Left kidney (tissue), 2 donors: Measurements from ENCODE around the gene PAK6. TPM values are rescaled to one million over a fixed set of nuclear protein-coding genes. Genes with fewer than 3 reads are reported as not detected.

ENCODE experiments used
- DNase-seq: peaks from one replicate; pipeline ENCODE4 v3.0.0-alpha.2; 2013
- polyA plus RNA-seq: library from polyadenylated mRNA; unstranded; fragments of 120-200 nt; gene quantifications from one replicate; pipeline ENCODE4 v1.2.1, GENCODE V29; 2013; ENCODE audit not compliant: insufficient read length

The PAK6 gene
- polyA plus RNA-seq, 1 donor: 6.5 TPM

DNA sequence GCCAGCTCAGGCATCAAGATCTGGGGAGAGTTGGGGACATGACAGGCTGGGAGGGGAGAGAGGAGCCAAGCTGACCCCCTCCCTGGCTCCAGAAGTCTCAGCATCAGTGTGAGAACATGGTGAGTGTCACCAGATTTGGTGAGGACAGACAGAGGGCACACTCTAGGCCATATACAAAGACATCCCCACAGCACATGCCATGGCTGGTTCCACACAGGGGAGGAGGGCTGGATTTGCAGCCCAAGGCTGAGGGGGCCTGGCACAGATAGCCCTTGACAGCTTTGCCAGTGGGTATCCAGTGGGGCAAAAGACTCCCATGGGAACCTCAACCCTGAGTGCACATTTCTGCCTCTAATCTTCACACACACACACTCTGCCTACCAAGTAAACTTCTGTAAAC is 54.1 kb downstream of the PAK6 start:
- no peak for DNase-seq

DNA sequence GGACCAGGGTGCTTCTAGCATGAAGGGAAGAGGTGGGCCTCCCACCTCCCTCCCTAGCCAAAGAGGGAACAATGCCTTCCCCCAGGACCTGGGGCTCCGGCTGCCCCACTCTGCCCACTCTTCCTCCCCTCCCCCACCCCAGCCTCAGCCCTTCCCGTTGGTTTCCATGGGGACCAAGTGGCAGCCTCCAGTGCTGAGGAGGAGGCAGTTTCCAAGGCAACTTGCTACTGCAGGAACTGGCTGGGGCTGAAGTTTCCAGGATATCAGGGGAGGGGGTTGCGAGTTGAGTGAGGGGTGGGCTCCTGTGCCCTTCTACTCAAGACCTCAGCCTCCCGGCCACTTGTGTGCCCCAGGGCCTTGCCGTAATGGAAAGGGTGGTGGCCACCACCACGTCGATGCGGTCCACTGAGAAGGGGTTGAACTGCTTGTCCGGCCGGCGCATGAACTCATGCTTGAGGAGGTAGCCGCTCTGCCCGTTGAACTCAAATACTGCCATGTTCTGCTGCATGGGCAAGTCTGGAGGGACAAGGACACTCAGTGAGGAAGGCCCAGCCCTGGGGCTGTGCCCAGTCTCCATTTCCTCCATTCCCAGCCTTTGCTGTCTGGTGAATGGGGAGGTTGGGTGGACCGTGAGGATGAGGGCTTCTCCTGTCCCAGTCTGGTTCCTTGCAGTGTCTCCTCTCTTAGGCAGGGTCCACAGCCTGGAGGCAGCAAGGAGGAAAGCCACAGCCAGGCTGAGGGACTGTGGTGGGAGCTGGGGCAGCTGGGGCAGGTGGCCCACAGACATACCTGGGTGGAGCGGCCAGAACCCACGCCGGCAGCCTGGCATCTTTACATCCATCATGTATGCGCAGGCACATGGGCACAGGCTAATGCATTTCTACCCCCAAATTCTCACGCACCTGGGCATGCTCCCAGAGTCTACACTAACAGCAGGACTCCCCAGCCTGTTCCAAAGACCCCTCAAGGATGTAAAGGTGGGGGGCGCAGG is 55.3 kb downstream of the PAK6 start:
- DNase-seq: no peak

GRCh38 chr15:40295297-40295696 is 56.4 kb downstream of the PAK6 start:
- DNase-seq: no peak

DNA sequence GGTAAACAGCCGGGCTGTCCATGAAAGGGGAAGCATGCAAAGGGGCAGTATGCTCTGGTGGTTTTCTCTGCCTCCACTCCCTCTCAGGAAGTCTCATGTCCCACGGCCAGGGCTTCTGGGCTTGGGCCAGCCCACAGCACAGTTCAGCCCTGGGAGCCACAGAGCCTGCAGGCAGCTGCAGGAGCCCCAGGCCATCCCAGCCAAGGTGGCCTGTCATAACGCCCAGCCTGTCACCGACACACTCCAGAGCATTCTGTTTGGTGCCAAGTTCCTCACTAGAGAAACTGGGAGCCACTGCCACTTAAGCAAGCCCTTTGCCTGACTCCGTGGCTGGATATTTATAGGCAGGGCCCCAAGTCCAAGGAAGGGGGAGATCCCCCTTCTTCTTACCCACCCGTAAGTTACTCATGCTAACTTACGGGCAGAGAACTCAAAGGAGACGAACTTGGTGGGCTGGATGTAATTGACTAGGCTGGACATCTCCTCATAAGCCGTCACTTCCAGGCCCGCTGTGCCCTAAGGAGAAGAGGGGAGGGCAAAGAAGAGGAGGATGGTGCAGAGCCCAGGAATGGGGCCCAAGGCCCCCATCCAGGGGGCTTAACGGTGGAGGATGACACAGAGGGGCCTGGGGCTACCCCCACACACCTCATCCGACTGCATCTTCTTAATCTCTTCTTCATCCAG is 57.2 kb downstream of the PAK6 start:
- no peak for DNase-seq

GRCh38 chr15:40296561-40297230 is 57.8 kb downstream of the PAK6 start:
- no peak for DNase-seq

DNA sequence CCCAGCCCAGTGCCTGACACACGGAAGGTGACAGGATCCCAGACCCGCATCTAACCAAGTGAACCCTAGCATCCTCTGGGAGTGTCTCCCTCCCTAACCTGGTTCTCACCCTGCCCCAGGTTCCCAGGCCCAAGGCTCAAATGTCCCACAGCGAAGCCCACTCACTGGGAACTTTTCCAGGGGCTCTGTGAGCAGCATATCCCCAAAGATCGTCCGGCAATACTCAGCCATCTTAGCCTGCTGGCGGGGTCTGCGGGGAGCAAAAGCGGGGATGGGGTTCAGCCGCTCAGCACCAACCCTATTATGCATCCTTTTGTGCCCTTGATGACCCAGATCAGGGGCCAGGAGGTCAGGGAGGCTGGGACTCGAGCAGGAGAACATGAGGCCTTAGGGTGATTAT is 58.5 kb downstream of the PAK6 start:
- DNase-seq: no peak

DNA sequence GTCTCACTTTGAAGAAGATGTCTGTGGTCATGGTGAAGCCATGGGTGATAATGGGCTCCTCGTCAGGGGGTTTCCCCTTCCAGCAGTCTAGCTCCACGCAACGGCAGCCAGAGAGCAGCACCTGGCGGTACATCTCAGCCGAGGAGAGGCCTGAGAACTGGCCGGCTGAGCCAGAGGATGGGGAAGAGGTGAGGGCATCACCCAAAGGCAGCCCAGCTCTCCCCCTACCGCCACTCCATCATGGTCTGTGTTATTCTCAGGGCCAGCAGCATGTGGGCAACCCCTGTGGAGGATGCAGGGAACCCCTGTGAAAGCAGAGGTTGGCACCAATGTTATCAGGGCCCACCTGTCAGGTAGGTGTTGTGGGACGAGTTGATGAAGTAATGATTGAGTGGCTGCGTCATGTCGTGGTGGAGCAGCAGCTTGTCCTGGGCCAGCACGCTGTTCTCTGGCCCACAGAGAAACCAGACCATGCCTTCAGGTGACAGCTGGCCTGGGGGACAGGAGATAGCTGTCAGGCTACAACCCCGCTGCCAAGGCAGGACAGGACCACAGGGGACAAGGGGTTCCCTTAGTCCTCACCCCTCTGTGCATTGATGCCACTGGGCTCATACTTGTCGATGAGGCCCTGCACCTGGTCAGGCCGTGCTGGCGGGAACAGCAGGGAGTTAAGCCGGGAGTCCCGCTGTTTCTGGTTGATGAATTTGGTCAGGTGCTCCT is 59.5 kb downstream of the PAK6 start:
- no peak for DNase-seq

- no peak for DNase-seq
These were observed 61.5 kb downstream of the PAK6 start for GRCh38 chr15:40300367-40300766.

GRCh38 chr15:40300771-40301170 is 61.9 kb downstream of the PAK6 start:
- no peak for DNase-seq

GRCh38 chr15:40301467-40302179 is 62.8 kb downstream of the PAK6 start:
- DNase-seq: no peak

DNA sequence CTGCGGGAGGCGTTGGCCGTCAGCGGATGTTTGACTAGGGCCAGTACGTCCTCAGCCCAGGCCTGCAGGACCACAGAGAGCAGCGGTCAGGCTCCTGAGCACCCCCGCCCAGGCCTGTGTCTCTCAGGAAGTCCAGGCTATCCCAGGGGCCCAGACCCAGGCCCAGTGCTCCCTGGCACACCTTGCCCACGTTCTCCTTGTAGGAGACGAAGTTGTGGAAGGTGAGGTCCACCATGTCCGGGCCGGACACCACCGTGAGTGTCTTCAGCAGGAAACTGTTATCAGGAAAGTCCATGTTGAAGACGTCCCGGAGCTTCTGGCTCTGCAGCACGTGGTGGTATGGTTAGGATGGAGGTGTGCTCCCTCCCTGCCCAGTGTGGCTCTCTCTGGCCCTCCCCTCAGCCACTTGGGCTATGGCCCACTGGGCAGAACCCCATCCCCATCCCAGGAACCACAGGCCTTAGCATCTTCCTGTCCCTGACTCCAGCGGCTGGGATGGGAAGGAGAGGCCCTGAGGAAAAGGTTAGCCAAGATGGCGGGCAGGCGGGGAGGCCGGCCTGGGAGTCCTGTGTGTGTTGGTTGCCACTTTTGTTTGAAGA is 63.5 kb downstream of the PAK6 start:
- DNase-seq: no peak

- no peak for DNase-seq
These were observed 64.1 kb downstream of the PAK6 start for GRCh38 chr15:40302981-40303380.

GRCh38 chr15:40303576-40303975 is 64.7 kb downstream of the PAK6 start:
- no peak for DNase-seq

DNA sequence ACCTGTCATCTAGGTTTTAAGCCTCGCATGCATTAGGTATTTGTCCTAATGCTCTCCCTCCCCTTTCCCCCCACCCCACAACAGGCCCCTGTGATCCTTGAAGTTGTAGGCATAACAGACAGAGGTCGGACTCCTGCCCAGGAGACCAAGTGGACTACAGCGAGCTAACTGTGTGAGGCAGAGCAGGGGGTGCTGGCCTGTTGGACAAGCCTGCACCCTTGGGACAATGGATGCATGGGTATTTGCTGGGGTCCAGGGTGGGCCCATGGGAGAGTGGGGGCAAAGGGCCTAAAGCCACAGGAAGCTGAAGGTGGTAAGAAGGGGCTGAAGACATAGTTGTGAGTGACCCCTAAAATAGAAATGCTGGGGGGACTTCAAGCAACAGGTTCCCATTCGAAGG is 66.4 kb downstream of the PAK6 start:
- DNase-seq: no peak

- DNase-seq: no peak
These were observed 67.5 kb downstream of the PAK6 start for GRCh38 chr15:40306371-40306770.

DNA sequence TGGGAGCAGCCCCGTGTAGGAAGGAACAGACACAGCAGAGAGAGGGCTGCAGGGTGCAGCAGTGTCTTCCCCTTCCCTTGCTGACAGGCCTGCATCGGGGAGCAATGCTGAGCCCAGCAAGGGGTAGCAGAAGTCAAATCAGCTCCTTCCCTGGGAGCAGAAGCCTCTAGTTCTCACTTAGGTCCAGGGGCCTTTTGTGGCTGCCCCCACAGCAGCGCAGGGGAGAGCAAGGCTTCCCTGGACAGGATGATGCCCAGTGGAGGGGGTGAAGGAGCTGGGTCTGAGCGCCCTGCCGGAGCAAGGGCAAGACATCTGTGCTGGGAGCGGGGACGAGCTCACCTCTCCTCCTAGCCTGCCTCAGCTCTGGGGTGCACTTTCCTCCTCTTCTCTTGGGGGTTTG is 68.0 kb downstream of the PAK6 start:
- no peak for DNase-seq

DNA sequence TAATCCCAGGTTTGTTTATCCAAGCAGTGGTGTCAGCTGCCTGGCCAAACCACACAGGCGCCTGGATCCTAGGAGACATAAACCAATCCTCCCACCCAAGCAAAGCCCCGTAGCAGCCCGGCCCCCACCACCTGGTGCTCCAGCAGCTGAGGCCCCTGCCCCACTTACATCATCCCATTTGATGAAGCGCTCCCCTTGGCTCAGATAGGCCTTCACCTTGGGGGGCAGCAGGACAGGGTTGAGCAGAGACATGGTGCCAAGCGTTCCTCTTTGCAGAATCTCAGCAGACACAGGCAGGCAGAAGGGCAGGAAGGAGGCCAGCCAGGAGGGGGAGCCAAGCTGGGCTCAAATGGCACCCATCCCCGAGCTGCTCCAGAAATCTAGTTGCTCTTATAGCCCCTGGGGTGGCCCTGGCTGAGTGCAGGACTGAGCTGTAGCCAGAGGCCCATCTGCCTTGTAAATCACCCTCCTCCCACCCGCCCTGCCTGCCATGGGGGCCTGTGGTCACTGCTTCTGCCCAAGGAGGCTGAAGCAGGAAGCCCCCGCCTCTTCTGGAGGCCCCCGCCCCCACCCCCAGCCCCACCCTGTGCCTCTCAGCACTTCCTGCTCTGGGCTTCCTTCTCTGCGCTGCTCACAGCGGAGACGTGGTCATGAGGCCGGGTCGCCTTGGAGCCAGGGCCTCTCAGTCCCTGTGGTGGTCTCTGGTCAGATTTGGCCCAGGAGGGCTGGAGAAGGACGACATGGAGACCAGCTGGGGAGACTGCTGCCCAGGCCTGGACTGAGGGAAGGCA is 68.8 kb downstream of the PAK6 start, which contains the start of gene PLCB2:
Gene PLCB2, minus strand, starts transcription at position 515 of the 791 bp plus-strand sequence. Its CDS starts 263 bp downstream, at position 252.
- no peak for DNase-seq

GRCh38 chr15:40309344-40309862 is 70.5 kb downstream of the PAK6 start:
- DNase-seq: no peak
